IMR-90 (cell line): ENCODE data around the gene CAPN2. TPM values are rescaled to one million over a fixed set of nuclear protein-coding genes. Genes with fewer than 3 reads are reported as not detected.
A peak's percentile ranks its signal among the peaks of the same experiment; 100 is the strongest.

Source experiments
- ATAC-seq: fragments of 200-7000 bp; cut with Tn5 transposase; 2 replicates; pipeline ENCODE4 v1.9.1; 2020; ENCODE audit warnings: low read depth, mild to moderate bottlenecking, moderate library complexity
- BruUV-seq: library from RNA; stranded (reverse); fragments of 400-500 nt; replicated peaks from 2 replicates; lab custom pipeline; 2021; lab: Mats Ljungman, UMichigan
- CTCF ChIA-PET: fragments of 300-600 bp; formaldehyde crosslinking; extraction: SDS; loops from one replicate; lab custom pipeline; 2021; ENCODE audit warnings: antibody characterized with exemption; lab: Yijun Ruan, JAX
- POLR2A ChIA-PET: fragments of 300-600 bp; sonication (Branson Sonifier 250); formaldehyde crosslinking; loops from one replicate; lab custom pipeline; 2022; ENCODE audit warnings: antibody characterized with exemption; ENCODE audit not compliant: unreplicated experiment; lab: Charles Lee
- DNase-seq: peaks from one replicate; pipeline ENCODE4 v3.0.0; 2013
- H2AFZ ChIP-seq: replicated peaks from 2 replicates; pipeline ENCODE3; 2013; ENCODE audit warnings: low read length, mild to moderate bottlenecking; ENCODE audit not compliant: poor library complexity
- H2AK5ac ChIP-seq: 2 replicates; pipeline ENCODE4 v1.6.1; 2013; ENCODE audit warnings: low read depth, low read length, inconsistent platforms
- H2AK9ac ChIP-seq: replicated peaks from 2 replicates; pipeline ENCODE3; 2013; ENCODE audit warnings: mild to moderate bottlenecking, low read depth, low read length, moderate library complexity; ENCODE audit not compliant: poor library complexity
- H2BK120ac ChIP-seq: 2 replicates; pipeline ENCODE4 v1.6.1; 2013; ENCODE audit warnings: low read depth, low read length, inconsistent platforms
- H2BK15ac ChIP-seq: 3 replicates; pipeline ENCODE4 v1.6.1; 2013; ENCODE audit warnings: low read depth, low read length, inconsistent platforms
- H2BK20ac ChIP-seq: 2 replicates; pipeline ENCODE4 v1.6.1; 2013; ENCODE audit warnings: low read depth, mild to moderate bottlenecking, inconsistent platforms, low read length, moderate library complexity
- H2BK5ac ChIP-seq: 2 replicates; pipeline ENCODE4 v1.6.1; 2013; ENCODE audit warnings: mild to moderate bottlenecking, low read depth, low read length, inconsistent platforms; ENCODE audit not compliant: poor library complexity, severe bottlenecking
- H3K14ac ChIP-seq: replicated peaks from 2 replicates; pipeline ENCODE4 v1.6.1; 2013; ENCODE audit warnings: low read depth, low read length, inconsistent platforms
- H3K18ac ChIP-seq: 2 replicates; pipeline ENCODE4 v1.6.1; 2013; ENCODE audit warnings: low read depth, low read length, control low read depth
- H3K23ac ChIP-seq: 2 replicates; pipeline ENCODE4 v1.6.1; 2013; ENCODE audit warnings: low read depth, low read length, inconsistent platforms
- H3K27ac ChIP-seq: 2 replicates; pipeline ENCODE4 v1.5.1; 2013; ENCODE audit warnings: mild to moderate bottlenecking, control low read depth, low read length; ENCODE audit not compliant: insufficient read depth
- H3K27me3 ChIP-seq: 2 replicates; pipeline ENCODE4 v1.6.1; 2013; ENCODE audit warnings: low read length; ENCODE audit not compliant: control insufficient read depth, insufficient read depth
- H3K36me3 ChIP-seq: 2 replicates; pipeline ENCODE4 v1.6.1; 2013; ENCODE audit warnings: low read length, mixed read lengths; ENCODE audit not compliant: control insufficient read depth, insufficient read depth
- H3K4ac ChIP-seq: 2 replicates; pipeline ENCODE4 v1.6.1; 2013; ENCODE audit warnings: low read depth, low read length, inconsistent platforms
- H3K4me1 ChIP-seq: 2 replicates; pipeline ENCODE4 v1.6.1; 2013; ENCODE audit warnings: low read length, mixed read lengths; ENCODE audit not compliant: control insufficient read depth, insufficient read depth
- H3K4me2 ChIP-seq: 2 replicates; pipeline ENCODE4 v1.6.1; 2013; ENCODE audit warnings: low read depth, mild to moderate bottlenecking, control low read depth, low read length, moderate library complexity
- H3K4me3 ChIP-seq: 2 replicates; pipeline ENCODE4 v1.5.1; 2013; ENCODE audit warnings: low read depth, mild to moderate bottlenecking, control low read depth, low read length, moderate library complexity; ENCODE audit not compliant: insufficient read depth
- H3K56ac ChIP-seq: 2 replicates; pipeline ENCODE4 v1.6.1; 2013; ENCODE audit warnings: low read length, inconsistent platforms; ENCODE audit not compliant: insufficient read depth; ENCODE audit errors: extremely low read depth
- H3K79me1 ChIP-seq, 2 experiments: 2 replicates each; pipeline ENCODE4 v1.6.1; 2013; ENCODE audit warnings: low read length in 2 of 2, inconsistent platforms in 1 of 2, low read depth in 1 of 2
- H3K9ac ChIP-seq: 2 replicates; pipeline ENCODE4 v1.6.1; 2013; ENCODE audit warnings: low read depth, low read length, control low read depth
- H3K9me1 ChIP-seq: 2 replicates; pipeline ENCODE4 v1.6.1; 2013; ENCODE audit warnings: low read length, inconsistent platforms; ENCODE audit not compliant: insufficient read depth
- H3K9me3 ChIP-seq: 2 replicates; pipeline ENCODE4 v1.6.1; 2013; ENCODE audit warnings: low read length; ENCODE audit not compliant: control insufficient read depth, insufficient read depth
- H4K20me1 ChIP-seq: 2 replicates; pipeline ENCODE4 v1.6.1; 2013; ENCODE audit warnings: low read length, inconsistent platforms; ENCODE audit not compliant: insufficient read depth
- H4K5ac ChIP-seq: 2 replicates; pipeline ENCODE4 v1.6.1; 2013; ENCODE audit warnings: mild to moderate bottlenecking, low read depth, low read length, control low read depth
- H4K8ac ChIP-seq, 2 experiments: 2 replicates each; pipeline ENCODE4 v1.6.1; 2013; ENCODE audit warnings: low read depth in 2 of 2, low read length in 2 of 2, control low read depth in 1 of 2, inconsistent platforms in 1 of 2
- H4K91ac ChIP-seq: 2 replicates; pipeline ENCODE4 v1.6.1; 2013; ENCODE audit warnings: low read depth, low read length, inconsistent platforms; ENCODE audit not compliant: insufficient read depth
- POLR2A ChIP-seq: IDR thresholded peaks from 2 replicates; pipeline ENCODE4 v1.6.1; 2012; ENCODE audit warnings: mild to moderate bottlenecking, low read depth, low read length
- RCOR1 ChIP-seq: IDR thresholded peaks from 2 replicates; pipeline ENCODE4 v1.6.1; 2012; ENCODE audit warnings: mild to moderate bottlenecking, low read length, improper control_type of control experiment; ENCODE audit not compliant: insufficient replicate concordance
- WGBS, 2 experiments: methylation state at CpG; one replicate each; pipeline versions ENCODE4 v1.1.5 to v1.1.7; 2013; ENCODE audit warnings: missing lambda C conversion rate in 2 of 2; ENCODE audit not compliant: insufficient read length in 1 of 2; ENCODE audit errors: extremely low coverage in 2 of 2; 5-methylcytosine and 5-hydroxymethylcytosine counted together
- dilution Hi-C: fragments of 300-500 bp; cut with HindIII; formaldehyde crosslinking; loops from one replicate; pipeline ENCODE4 v1.14.3; 2018; ENCODE audit warnings: low sequenced_read_pairs; ENCODE audit not compliant: unreplicated experiment
- in situ Hi-C: fragments of 300-500 bp; cut with MboI; formaldehyde crosslinking; loops from 3 replicates; pipeline ENCODE4 v1.14.3; 2019; ENCODE audit warnings: low sequenced_read_pairs, inconsistent platforms, mixed read lengths
- intact Hi-C: fragments of 100-400 bp; cut with micrococcal nuclease; formaldehyde crosslinking; loops from 2 replicates; pipeline ENCODE4 v1.10.0; 2022
- polyA plus RNA-seq, 3 experiments: library from polyadenylated mRNA; depleted of rRNA; stranded (reverse); fragments of >200 nt; gene quantifications; 2 replicates each; pipeline ENCODE4 v1.2.3, GENCODE V29; 2012; ENCODE audit warnings: low replicate concordance in 1 of 3
- total RNA-seq: library from RNA; depleted of rRNA; stranded (reverse); fragments of >200 nt; gene quantifications from 2 replicates; pipeline ENCODE4 v1.2.3, GENCODE V29; 2012

The CAPN2 gene
- total and polyA plus RNA-seq, 2 of the 4 experiments (the other 2 are of a cell fraction) = 339 to 430 TPM

DNA sequence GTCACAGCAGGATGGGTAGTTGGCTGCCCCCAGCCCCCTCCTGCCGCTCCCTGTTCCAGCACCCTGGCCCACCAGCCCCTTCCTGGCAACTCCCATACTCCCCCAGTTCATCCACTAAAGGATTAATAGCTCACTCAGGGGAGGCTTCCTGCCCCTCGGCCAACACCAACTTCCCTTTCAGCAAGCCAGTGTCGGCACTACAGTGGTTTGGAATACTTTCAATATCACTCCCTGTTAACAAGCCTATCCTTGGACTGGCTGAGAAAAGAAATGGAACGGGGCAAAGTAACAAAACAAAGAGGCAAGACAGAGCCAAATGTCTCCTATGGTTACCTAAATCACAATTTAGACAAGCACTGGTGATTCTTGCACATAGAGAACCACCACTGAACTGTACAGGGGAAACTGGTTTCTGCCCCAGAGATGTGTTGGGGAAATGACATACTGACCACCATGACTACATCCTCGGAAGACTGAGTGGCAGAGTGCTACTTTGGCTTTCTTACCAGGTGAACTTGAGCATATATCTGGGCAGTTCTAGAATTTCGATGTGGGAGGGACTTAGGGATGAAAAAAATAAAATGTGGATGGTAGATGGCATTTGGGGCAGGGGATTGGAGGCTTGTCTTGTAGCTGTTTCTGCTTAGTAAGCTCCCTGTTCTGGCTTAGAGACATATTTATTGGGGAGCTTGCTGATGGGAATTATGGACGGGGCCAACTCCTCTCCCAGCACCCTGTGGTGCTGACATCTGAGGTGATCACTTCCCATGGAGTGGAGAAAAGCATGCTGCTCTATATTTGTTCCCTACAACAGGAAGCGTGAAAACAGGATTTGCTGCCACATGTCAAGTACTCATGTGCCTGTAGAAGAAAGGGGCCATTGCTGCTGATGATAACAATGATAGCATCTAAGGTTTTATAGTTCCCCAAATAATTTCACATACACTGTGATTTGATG, 7.1 kb upstream of the CAPN2 start:
- Histone ChIP-seq H3K4ac (peak overlapping the region; percentile 91), H3K9me3 (no peaks in the 10 kb centered on the region), H3K23ac (peak overlapping the region; percentile 88), H4K5ac (peak overlapping the region; percentile 74), H3K4me1 (peaks cover 39% of the 10 kb centered on the region), H2AK9ac (peak overlapping the region; percentile 56), H3K4me2 (peak overlapping the region; percentile 60), H2AFZ (peak overlapping the region; percentile 47), H2BK5ac (peak overlapping the region; percentile 93), H2BK20ac (peak overlapping the region; percentile 96), H3K4me3 (no peak overlapping the region), H3K27me3 (no peaks in the 10 kb centered on the region), H3K36me3 (no peaks in the 10 kb centered on the region), H3K79me1 (peaks cover 6 to 49% of the 10 kb centered on the region in 2 experiments; a peak in 3 of 4 replicates), H3K14ac (peak overlapping the region; percentile 92), H4K8ac (peak overlapping the region; percentile 22 to 89), H2AK5ac (peak overlapping the region; percentile 94), H3K27ac (peak overlapping the region; percentile 99), H2BK15ac (peak overlapping the region; percentile 82; the same call in 2 of the 3 replicates), H2BK120ac (peak overlapping the region; percentile 92), H3K9me1 (peaks cover 26% of the 10 kb centered on the region), H3K56ac (peak overlapping the region; percentile 40; the same call in 1 of the 2 replicates), H3K18ac (peak overlapping the region; percentile 36), H4K20me1 (peaks cover 5% of the 10 kb centered on the region), H3K9ac (peak overlapping the region; percentile 27), H4K91ac (peak overlapping the region; percentile 88)
- no TSS peak for BruUV-seq
- intact Hi-C loops = loop anchor here (5.0 to 10.0 kb wide), 2 partner anchors 290 to 407 kb away; partner anchors contain the start of gene FBXO28
- ATAC-seq (no peak), DNase-seq (peak; percentile 40)
- in situ Hi-C loops = no loop called here
- dilution Hi-C loops = no loop called here
- TF ChIP-seq RCOR1 = no peak
- TF ChIP-seq POLR2A = 0 out of 2 replicates have a peak, but pooled peaks have one; percentile 11
- no CpG with 5 or more reads among the region's 8 CpGs for WGBS, 2 experiments
- ChIA-PET POLR2A (interaction anchor here (2.3 kb wide), 1 partner anchor 10 kb away, joined by 9 read pairs; no protein-coding TSS in a partner anchor), CTCF (interaction anchor here (0.6 to 1.7 kb wide), 4 partner anchors 21 to 158 kb away, joined by 3 to 8 read pairs (median 4); no protein-coding TSS in a partner anchor)
